ENCODE data around the gene CXCL11. TPM values are rescaled to one million over a fixed set of nuclear protein-coding genes. Genes with fewer than 3 reads are reported as not detected.

Gene CXCL11
- total and polyA plus RNA-seq, 7 donors, result 0.03 to 0.37 (median 0.15) TPM; not detected in 4

DNA sequence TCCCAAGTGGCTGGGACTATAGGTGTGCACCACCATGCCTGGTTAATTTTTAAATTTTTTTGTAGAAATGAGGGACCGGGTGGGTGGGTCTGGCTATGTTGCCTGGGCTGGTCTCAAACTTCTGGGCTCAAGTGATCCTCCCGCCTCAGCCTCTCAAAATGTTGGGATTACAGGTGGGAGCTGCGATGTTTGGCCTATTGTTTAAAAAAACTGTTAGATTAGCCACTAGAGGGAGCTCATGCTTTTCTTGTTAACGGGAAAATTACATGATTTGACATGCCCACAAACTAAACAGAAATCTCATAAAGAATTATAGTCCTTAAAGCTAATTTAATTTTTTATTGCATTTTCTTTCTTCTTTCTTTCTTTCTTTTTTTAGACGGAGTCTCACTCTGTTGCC is 40.1 kb downstream of the CXCL11 start:
- TF ChIP-seq, protein P1, sequence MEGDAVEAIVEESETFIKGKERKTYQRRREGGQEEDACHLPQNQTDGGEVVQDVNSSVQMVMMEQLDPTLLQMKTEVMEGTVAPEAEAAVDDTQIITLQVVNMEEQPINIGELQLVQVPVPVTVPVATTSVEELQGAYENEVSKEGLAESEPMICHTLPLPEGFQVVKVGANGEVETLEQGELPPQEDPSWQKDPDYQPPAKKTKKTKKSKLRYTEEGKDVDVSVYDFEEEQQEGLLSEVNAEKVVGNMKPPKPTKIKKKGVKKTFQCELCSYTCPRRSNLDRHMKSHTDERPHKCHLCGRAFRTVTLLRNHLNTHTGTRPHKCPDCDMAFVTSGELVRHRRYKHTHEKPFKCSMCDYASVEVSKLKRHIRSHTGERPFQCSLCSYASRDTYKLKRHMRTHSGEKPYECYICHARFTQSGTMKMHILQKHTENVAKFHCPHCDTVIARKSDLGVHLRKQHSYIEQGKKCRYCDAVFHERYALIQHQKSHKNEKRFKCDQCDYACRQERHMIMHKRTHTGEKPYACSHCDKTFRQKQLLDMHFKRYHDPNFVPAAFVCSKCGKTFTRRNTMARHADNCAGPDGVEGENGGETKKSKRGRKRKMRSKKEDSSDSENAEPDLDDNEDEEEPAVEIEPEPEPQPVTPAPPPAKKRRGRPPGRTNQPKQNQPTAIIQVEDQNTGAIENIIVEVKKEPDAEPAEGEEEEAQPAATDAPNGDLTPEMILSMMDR (IDR thresholded peaks at IDR 0.05), result peak; percentile 80
- H3K27me3 ChIP-seq (ENCODE audit: insufficient read depth in 3 of 3, low read length in 2 of 3), result no peaks in the 10 kb centered on the region
- H3K9me3 ChIP-seq, result no peaks in the 10 kb centered on the region
- 8 to 13% (median 12%) methylated on average over 5 of the region's 5 CpGs for WGBS, 3 donors
- intact Hi-C loops (cut with DNase I), result loop anchor here (1.0 to 10.0 kb wide), 3 partner anchors 72 to 309 kb away; partner anchors contain the start of gene STBD1 (in 1 of the 2)
- H3K36me3 ChIP-seq (ENCODE audit: insufficient read depth in 1 of 2, low read depth in 1 of 2), result no peaks in the 10 kb centered on the region
- H3K4me1 ChIP-seq, result peaks cover 4% of the 10 kb centered on the region
- ATAC-seq (peak in 3 of 4 donors; percentile 32 to 57 (median 34)), DNase-seq (no peak)
- H3K27ac ChIP-seq, result no peak overlapping the region
- no peak overlapping the region for H3K4me3 ChIP-seq

DNA sequence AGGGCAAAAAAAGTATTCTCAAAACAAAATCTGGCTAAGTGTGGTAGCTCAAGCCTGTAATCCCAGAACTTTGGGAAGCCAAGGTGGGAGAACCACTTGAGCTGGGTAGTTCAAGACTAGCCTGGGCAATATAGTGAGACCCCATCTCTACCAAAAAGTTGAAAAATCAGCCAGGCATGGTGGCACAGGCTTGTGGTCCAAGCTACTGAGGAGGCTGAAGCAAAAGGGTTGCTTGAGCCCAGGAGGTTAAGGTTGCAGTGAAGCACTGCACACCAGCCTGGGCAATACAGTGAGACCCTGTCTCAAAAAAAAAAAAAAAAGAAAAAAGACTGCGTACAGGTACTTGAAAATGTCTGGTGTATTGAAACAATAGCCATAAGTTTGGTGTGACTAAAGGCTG is 43.4 kb downstream of the CXCL11 start:
- peaks cover 20% of the 10 kb centered on the region for H3K4me1 ChIP-seq

DNA sequence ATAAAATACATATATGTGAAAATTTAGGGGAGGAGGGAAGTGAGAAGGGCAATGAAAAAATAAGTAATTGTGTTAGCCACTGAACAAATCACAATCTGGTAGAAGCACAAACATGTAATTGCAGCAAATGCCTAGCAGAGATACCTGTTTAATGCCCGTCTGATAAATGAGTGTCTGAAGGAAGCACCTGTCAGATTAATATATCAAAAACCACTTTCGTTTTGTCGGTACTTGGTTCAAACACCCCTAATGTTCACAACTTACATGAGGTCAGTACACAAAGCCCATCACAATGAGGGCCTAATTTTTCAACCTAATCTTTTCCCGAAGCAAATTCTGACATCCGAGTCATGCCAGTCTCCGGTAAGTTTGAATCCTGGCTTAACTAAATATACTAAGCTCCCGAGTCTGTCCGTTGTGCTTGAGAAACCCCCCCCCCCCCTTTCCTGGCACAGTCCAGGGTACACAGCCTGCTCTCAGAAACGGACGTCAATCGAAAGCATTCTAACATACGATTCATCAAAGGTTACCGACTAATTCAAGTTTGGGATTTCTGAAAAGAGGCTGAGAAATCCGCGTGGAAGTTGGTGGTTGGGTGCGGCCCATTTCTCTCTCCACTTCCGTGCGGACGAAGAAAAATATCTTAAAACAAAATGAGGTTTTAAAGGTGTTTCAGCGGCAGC is 45.9 kb downstream of the CXCL11 start:
- TF ChIP-seq, protein P1 (IDR thresholded peaks at IDR 0.05), result no peak
- DNase-seq (no peak), ATAC-seq (peak in 2 of 4 donors; percentile 51 to 68)
- peak overlapping the region; percentile 98 for H3K4me3 ChIP-seq
- H3K4me1 ChIP-seq, result peaks cover 23% of the 10 kb centered on the region
- H3K36me3 ChIP-seq (ENCODE audit: insufficient read depth in 1 of 2, low read depth in 1 of 2), result no peaks in the 10 kb centered on the region
- peak overlapping the region; percentile 89 for H3K27ac ChIP-seq
- no peaks in the 10 kb centered on the region for H3K27me3 ChIP-seq (ENCODE audit: insufficient read depth in 3 of 3, low read length in 2 of 3)
- WGBS, 3 donors, result 0 to 1% (median 1%) methylated on average over 20 of the region's 20 CpGs
- H3K9me3 ChIP-seq, result no peaks in the 10 kb centered on the region
- intact Hi-C loops (cut with DNase I), result loop anchor here (2.0 to 10.0 kb wide), 3 partner anchors 97 to 315 kb away; partner anchors contain the start of genes NUP54 (in 1 of the 2) and STBD1 (in 1 of the 2)

More for the DNA sequence above, 43.4 kb downstream of the CXCL11 start:
- Histone ChIP-seq H3K27me3 (ENCODE audit: insufficient read depth in 3 of 3, low read length in 2 of 3) (no peaks in the 10 kb centered on the region), H3K9me3 (no peaks in the 10 kb centered on the region), H3K27ac (no peak overlapping the region), H3K4me3 (no peak overlapping the region), H3K36me3 (ENCODE audit: insufficient read depth in 1 of 2, low read depth in 1 of 2) (no peaks in the 10 kb centered on the region)
- TF ChIP-seq, protein P1 (IDR thresholded peaks at IDR 0.05), result no peak
- intact Hi-C loops (cut with DNase I), result loop anchor here in 1 of 2 donors (5.0 to 10.0 kb wide), 2 partner anchors 95 to 312 kb away; partner anchors contain the start of gene STBD1
- no peak for DNase-seq
- ATAC-seq, result no peak
- WGBS, 3 donors, result 77 to 94% (median 89%) methylated on average over 1 of the region's 1 CpG

DNA sequence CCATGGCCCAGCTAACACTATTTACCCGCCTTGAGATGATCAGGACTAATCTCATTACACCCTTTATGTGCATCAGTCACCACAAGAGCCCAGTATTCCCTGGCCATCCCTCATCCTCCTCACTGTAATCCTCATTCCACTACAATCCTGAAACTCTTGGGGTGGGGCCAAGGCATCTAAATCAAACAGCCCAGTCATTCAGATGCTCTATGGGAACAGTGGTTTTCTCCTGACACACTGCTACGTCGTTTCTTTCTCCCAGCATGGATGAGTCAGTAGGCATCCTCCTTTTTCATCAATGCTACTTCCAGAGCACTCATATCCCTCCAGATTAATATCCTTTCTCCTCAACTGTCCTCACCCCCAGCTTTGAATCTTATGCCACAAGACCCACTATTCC is 50.8 kb downstream of the CXCL11 start:
- intact Hi-C loops (cut with DNase I), result no loop called here
- Histone ChIP-seq H3K27me3 (ENCODE audit: insufficient read depth in 3 of 3, low read length in 2 of 3) (no peaks in the 10 kb centered on the region), H3K36me3 (ENCODE audit: insufficient read depth in 1 of 2, low read depth in 1 of 2) (peaks cover 5 to 31% of the 10 kb centered on the region in 2 donors), H3K9me3 (peaks cover 4% of the 10 kb centered on the region), H3K4me1 (peaks cover 19% of the 10 kb centered on the region), H3K4me3 (no peak overlapping the region), H3K27ac (no peak overlapping the region)
- TF ChIP-seq, protein P1 (IDR thresholded peaks at IDR 0.05), result no peak
- ATAC-seq (peak; percentile 30 to 58 (median 44)), DNase-seq (no peak)
- WGBS, 3 donors, result 71 to 76% (median 73%) methylated on average over 3 of the region's 3 CpGs

Other genes starting within 250 kb of the CXCL11 start
- not detected for gene PPEF2, start 133.6 kb downstream of the CXCL11 start, total RNA-seq
- under 1 TPM in 2 of 3 donors, not detected in 1; 0.05 to 0.08 TPM for gene PPEF2, start 133.6 kb downstream of the CXCL11 start, polyA plus RNA-seq
- gene NAAA, start 95.1 kb downstream of the CXCL11 start, total RNA-seq, result 1 to 10 TPM; 3.3 to 9.9 (median 7.8) TPM
- 1 to 10 TPM; 3.5 to 5.2 (median 3.8) TPM for gene NAAA, start 95.1 kb downstream of the CXCL11 start, polyA plus RNA-seq
- gene SDAD1, start 45.1 kb downstream of the CXCL11 start, total RNA-seq, result 10 to 100 TPM; 27.0 to 44.3 (median 30.7) TPM
- gene SDAD1, start 45.1 kb downstream of the CXCL11 start, polyA plus RNA-seq, result 10 to 100 TPM; 18.6 to 34.6 (median 21.5) TPM
- gene CXCL9, start 28.6 kb downstream of the CXCL11 start, total RNA-seq, result under 1 TPM; 0.10 to 0.51 (median 0.44) TPM
- gene CXCL9, start 28.6 kb downstream of the CXCL11 start, polyA plus RNA-seq, result under 1 TPM; 0.03 to 0.14 (median 0.11) TPM
- gene CXCL10, start 12.6 kb downstream of the CXCL11 start, total RNA-seq, result 1 to 10 TPM in 1 of 4 donors, under 1 TPM in 2, not detected in 1; 0.29 to 1.5 (median 0.32) TPM
- under 1 TPM; 0.06 to 0.17 (median 0.16) TPM for gene CXCL10, start 12.6 kb downstream of the CXCL11 start, polyA plus RNA-seq
- 100 to 1,000 TPM in 3 of 4 donors, 10 to 100 TPM in 1; 64.6 to 218 (median 138) TPM for gene ART3, start 38.6 kb upstream of the CXCL11 start, total RNA-seq
- 100 to 1,000 TPM in 2 of 3 donors, 10 to 100 TPM in 1; 33.1 to 199 (median 108) TPM for gene ART3, start 38.6 kb upstream of the CXCL11 start, polyA plus RNA-seq
- gene NUP54, start 112.3 kb upstream of the CXCL11 start, total RNA-seq, result 10 to 100 TPM; 14.1 to 25.9 (median 17.6) TPM
- 10 to 100 TPM; 14.2 to 26.0 (median 25.4) TPM for gene NUP54, start 112.3 kb upstream of the CXCL11 start, polyA plus RNA-seq
- gene SCARB2, start 177.8 kb upstream of the CXCL11 start, total RNA-seq, result 100 to 1,000 TPM; 109 to 199 (median 170) TPM
- 100 to 1,000 TPM in 1 of 3 donors, 10 to 100 TPM in 2; 58.5 to 107 (median 81.7) TPM for gene SCARB2, start 177.8 kb upstream of the CXCL11 start, polyA plus RNA-seq
- 1 to 10 TPM; 1.7 to 4.6 (median 3.2) TPM for gene FAM47E, start 215.7 kb upstream of the CXCL11 start, total RNA-seq
- 1 to 10 TPM; 1.2 to 2.6 (median 1.5) TPM for gene FAM47E, start 215.7 kb upstream of the CXCL11 start, polyA plus RNA-seq

Measured in psoas muscle (tissue), 8 donors.